Esophagus squamous epithelium (tissue), 5 donors: ENCODE measurements around the gene IGLL1. TPM values are rescaled to one million over a fixed set of nuclear protein-coding genes. Genes with fewer than 3 reads are reported as not detected.

Experiments
- DNase-seq: peaks from one replicate; lab custom pipeline; 2025; lab: John Stamatoyannopoulos, UW
- H3K27ac ChIP-seq, 4 donors: fragments of 200-600 bp; sonication (generic); one replicate each; pipeline ENCODE4 v1.5.1; 2016 to 2019; ENCODE audit warnings: mild to moderate bottlenecking in 1 of 4
- H3K27me3 ChIP-seq, 4 donors: fragments of 200-600 bp; sonication (generic); 1 replicate in 3 of 4; 2 replicates in 1 of 4; pipeline versions ENCODE4 v1.5.1 to v1.6.0; 2017 to 2021; ENCODE audit warnings: antibody characterized with exemption in 1 of 4
- H3K36me3 ChIP-seq, 3 donors: fragments of 200-600 bp; sonication (generic); one replicate each; pipeline ENCODE4 v1.5.1; 2016 to 2019
- H3K4me1 ChIP-seq, 3 donors: fragments of 200-600 bp; sonication (generic); one replicate each; pipeline ENCODE4 v1.5.1; 2017 to 2019
- H3K4me3 ChIP-seq, 4 donors: fragments of 200-600 bp; sonication (generic); 1 replicate in 3 of 4; 2 replicates in 1 of 4; pipeline ENCODE4 v1.5.1; 2016 to 2019; ENCODE audit warnings: mild to moderate bottlenecking in 2 of 4, moderate library complexity in 1 of 4
- H3K9me3 ChIP-seq, 3 donors: fragments of 200-600 bp; sonication (generic); one replicate each; pipeline ENCODE4 v1.5.1; 2016 to 2019
- CTCF ChIP-seq, 6 experiments: fragments of 450-650 bp in 4 of 6; fragments of 200-600 bp in 2 of 6; sonication (generic) in 2 of 6; IDR thresholded peaks; one replicate each; pipeline ENCODE4 v1.5.1; 2016 to 2019; ENCODE audit warnings: antibody characterized with exemption in 6 of 6, mild to moderate bottlenecking in 4 of 6, moderate library complexity in 4 of 6
- POLR2A ChIP-seq, 4 donors: fragments of 450-650 bp; IDR thresholded peaks; one replicate each; pipeline ENCODE4 v1.6.1; 2017; ENCODE audit warnings: antibody characterized with exemption in 4 of 4, mild to moderate bottlenecking in 4 of 4, moderate library complexity in 3 of 4
- WGBS, 2 donors: methylation state at CpG; one replicate each; pipeline ENCODE4 v1.1.5; 2018; 5-methylcytosine and 5-hydroxymethylcytosine counted together
- intact Hi-C: fragments of 100-400 bp; cut with DNase I; formaldehyde crosslinking; loops from one replicate; pipeline ENCODE4 v1.15.0; 2022
- total RNA-seq, 4 donors: library from RNA; depleted of rRNA; stranded (reverse); fragments of >200 nt; gene quantifications; one replicate each; pipeline ENCODE4 v1.1.0, GENCODE V29; 2016
- donor health status: DM: yes; HTN: yes; CAD: no.

IGLL1 gene
- total RNA-seq, 4 donors from 2014 or later: not detected

GRCh38 chr22:23527971-23528740 is 51.9 kb downstream of the IGLL1 start:
- Histone ChIP-seq H3K27ac (no peak overlapping the region), H3K9me3 (no peaks in the 10 kb centered on the region), H3K4me1 (peaks cover 0 to under 1% (median 0%) of the 10 kb centered on the region in 3 donors), H3K27me3 (peaks cover 0 to 57% (median 0%) of the 10 kb centered on the region in 4 donors), H3K4me3 (no peak overlapping the region), H3K36me3 (no peaks in the 10 kb centered on the region)
- DNase-seq: no peak
- 71 to 76% methylated on average over 15 to 17 of the region's 19 CpGs for WGBS, 2 donors
- TF ChIP-seq CTCF (IDR thresholded peaks at IDR 0.05) (no peak), POLR2A (IDR thresholded peaks at IDR 0.05) (no peak)
- intact Hi-C loops: no loop called here

DNA sequence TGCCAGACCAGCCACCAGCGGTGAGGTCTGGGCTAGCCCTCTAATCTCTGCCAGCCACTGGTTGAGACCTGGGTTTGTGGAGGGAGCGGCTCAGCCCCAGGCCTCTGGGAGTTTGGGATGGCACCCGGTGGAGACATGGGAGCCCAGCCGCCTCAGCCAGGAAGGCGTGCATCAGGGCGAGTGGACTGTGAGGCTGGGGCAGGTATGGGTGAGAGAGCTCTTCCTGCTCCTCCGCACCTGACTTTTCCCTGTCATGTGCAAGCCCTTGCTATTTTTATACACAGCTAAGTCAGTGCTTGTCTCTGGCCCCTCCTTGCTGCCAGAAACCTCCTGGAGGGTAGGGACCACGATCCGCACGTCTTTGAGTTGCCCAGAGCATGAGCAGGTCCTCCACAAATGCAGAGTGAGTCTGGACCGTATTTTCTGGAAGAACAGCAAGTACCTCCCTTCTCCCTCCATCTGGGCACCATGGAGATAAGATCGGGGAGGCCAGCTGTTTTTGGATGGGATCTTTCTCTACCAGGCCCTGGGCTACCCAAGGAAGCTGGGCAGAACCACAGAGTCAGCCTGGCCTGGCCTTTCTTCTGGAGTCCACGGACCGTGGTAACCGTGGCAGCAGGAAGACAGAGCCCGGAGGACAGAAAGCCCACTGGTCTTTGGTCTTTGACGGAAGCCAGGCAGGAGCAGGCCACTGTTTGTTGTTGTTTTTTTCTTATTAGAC is 53.3 kb downstream of the IGLL1 start:
- Histone ChIP-seq H3K9me3 (no peaks in the 10 kb centered on the region), H3K27me3 (peaks cover 0 to 57% (median 0%) of the 10 kb centered on the region in 4 donors), H3K4me1 (peaks cover 0 to 13% (median 10%) of the 10 kb centered on the region in 3 donors), H3K4me3 (no peak overlapping the region), H3K36me3 (no peaks in the 10 kb centered on the region), H3K27ac (no peak overlapping the region)
- intact Hi-C loops: no loop called here
- 69 to 71% methylated on average over 14 to 17 of the region's 17 CpGs for WGBS, 2 donors
- DNase-seq: no peak
- TF ChIP-seq CTCF (IDR thresholded peaks at IDR 0.05) (no peak), POLR2A (IDR thresholded peaks at IDR 0.05) (no peak)

- no peaks in the 10 kb centered on the region for H3K9me3 ChIP-seq
Measured at GRCh38 chr22:23525510-23525909, 54.6 kb downstream of the IGLL1 start.

DNA sequence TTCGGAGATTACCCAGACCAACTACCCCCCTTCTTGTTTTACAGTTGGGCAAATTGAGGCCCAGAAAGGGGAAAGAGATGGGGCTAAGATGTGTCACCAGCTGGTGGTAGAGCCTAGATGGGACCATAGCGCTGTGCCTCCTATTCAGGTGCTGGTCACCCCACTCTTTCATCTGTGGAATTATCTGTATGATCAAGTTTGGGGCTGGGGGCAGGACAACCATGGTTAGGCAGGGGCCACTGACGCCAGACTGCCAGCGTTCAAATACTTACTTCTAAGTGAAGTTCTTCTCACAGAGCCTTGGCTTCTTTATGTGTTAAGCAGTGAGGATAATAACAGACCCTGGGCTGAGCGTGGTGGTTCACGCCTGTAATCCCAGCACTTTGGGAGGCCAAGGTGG is 55.9 kb downstream of the IGLL1 start:
- no peaks in the 10 kb centered on the region for H3K36me3 ChIP-seq
- H3K27me3 ChIP-seq: peaks cover 0 to 58% (median 0%) of the 10 kb centered on the region in 4 donors
- no peak for DNase-seq
- no peak overlapping the region for H3K4me3 ChIP-seq
- H3K27ac ChIP-seq: no peak overlapping the region
- intact Hi-C loops: no loop called here
- no peaks in the 10 kb centered on the region for H3K9me3 ChIP-seq
- no peak for TF ChIP-seq POLR2A (IDR thresholded peaks at IDR 0.05)
- no peak for TF ChIP-seq CTCF (IDR thresholded peaks at IDR 0.05)
- WGBS, 2 donors: 86 to 93% methylated on average over 6 of the region's 6 CpGs
- H3K4me1 ChIP-seq: peaks cover 13 to 32% (median 17%) of the 10 kb centered on the region in 3 donors

More at GRCh38 chr22:23525510-23525909, 54.6 kb downstream of the IGLL1 start:
- intact Hi-C loops: no loop called here
- WGBS, 2 donors: 82 to 88% methylated on average over 11 of the region's 11 CpGs
- Histone ChIP-seq H3K4me1 (peaks cover 11 to 26% (median 17%) of the 10 kb centered on the region in 3 donors), H3K27ac (no peak overlapping the region), H3K36me3 (no peaks in the 10 kb centered on the region), H3K4me3 (no peak overlapping the region), H3K27me3 (peaks cover 0 to 57% (median 0%) of the 10 kb centered on the region in 4 donors)
- no peak for TF ChIP-seq CTCF (IDR thresholded peaks at IDR 0.05)
- no peak for TF ChIP-seq POLR2A (IDR thresholded peaks at IDR 0.05)
- DNase-seq: no peak

GRCh38 chr22:23523713-23524112 is 56.4 kb downstream of the IGLL1 start:
- no peak overlapping the region for H3K4me3 ChIP-seq
- H3K27me3 ChIP-seq: peaks cover 0 to 59% (median 0%) of the 10 kb centered on the region in 4 donors
- H3K9me3 ChIP-seq: no peaks in the 10 kb centered on the region
- no peak for DNase-seq
- TF ChIP-seq POLR2A (IDR thresholded peaks at IDR 0.05): no peak
- no peak for TF ChIP-seq CTCF (IDR thresholded peaks at IDR 0.05)
- no peak overlapping the region for H3K27ac ChIP-seq
- 88 to 94% methylated on average over 2 to 7 of the region's 8 CpGs for WGBS, 2 donors
- intact Hi-C loops: no loop called here
- no peaks in the 10 kb centered on the region for H3K36me3 ChIP-seq
- peaks cover 13 to 32% (median 17%) of the 10 kb centered on the region in 3 donors for H3K4me1 ChIP-seq
